Measurements from ENCODE around the gene GPR3.

GPR3 gene

GRCh38 chr1:27408151-27408550 is 15.7 kb downstream of the GPR3 start:
- H3K36me3 ChIP-seq (ENCODE audit: insufficient read depth, low read length), result peaks cover 16% of the 10 kb centered on the region

GRCh38 chr1:27409669-27410068 is 17.2 kb downstream of the GPR3 start:
- H3K9ac ChIP-seq (ENCODE audit: low read depth, low read length), result no peak overlapping the region
- peaks cover 30% of the 10 kb centered on the region for H3K36me3 ChIP-seq (ENCODE audit: insufficient read depth, low read length)
- no peaks in the 10 kb centered on the region for H3K9me3 ChIP-seq (ENCODE audit: control insufficient read depth, insufficient read depth, low read length)
- peaks cover 16% of the 10 kb centered on the region for H3K4me1 ChIP-seq (ENCODE audit: insufficient read depth, low read length)

More at GRCh38 chr1:27408151-27408550, 15.7 kb downstream of the GPR3 start:
- H3K9me3 ChIP-seq (ENCODE audit: control insufficient read depth, insufficient read depth, low read length), result no peaks in the 10 kb centered on the region
- peaks cover 31% of the 10 kb centered on the region for H3K4me1 ChIP-seq (ENCODE audit: insufficient read depth, low read length)
- H3K9ac ChIP-seq (ENCODE audit: low read depth, low read length), result no peak overlapping the region

- Histone ChIP-seq H3K36me3 (ENCODE audit: insufficient read depth, low read length) (peaks cover 37% of the 10 kb centered on the region), H3K9ac (ENCODE audit: low read depth, low read length) (no peak overlapping the region), H3K9me3 (ENCODE audit: control insufficient read depth, insufficient read depth, low read length) (no peaks in the 10 kb centered on the region), H3K4me1 (ENCODE audit: insufficient read depth, low read length) (peaks cover 8% of the 10 kb centered on the region)
Observed at GRCh38 chr1:27410709-27411108, 18.3 kb downstream of the GPR3 start.

- H3K9ac ChIP-seq (ENCODE audit: low read depth, low read length), result no peak overlapping the region
- H3K9me3 ChIP-seq (ENCODE audit: control insufficient read depth, insufficient read depth, low read length), result no peaks in the 10 kb centered on the region
- no peaks in the 10 kb centered on the region for H3K4me1 ChIP-seq (ENCODE audit: insufficient read depth, low read length)
- peaks cover 45% of the 10 kb centered on the region for H3K36me3 ChIP-seq (ENCODE audit: insufficient read depth, low read length)
Observed at GRCh38 chr1:27412502-27412901, 20.1 kb downstream of the GPR3 start.

GRCh38 chr1:27413004-27413403 is 20.6 kb downstream of the GPR3 start:
- Histone ChIP-seq H3K36me3 (ENCODE audit: insufficient read depth, low read length) (peaks cover 47% of the 10 kb centered on the region), H3K9me3 (ENCODE audit: control insufficient read depth, insufficient read depth, low read length) (no peaks in the 10 kb centered on the region)

GRCh38 chr1:27414091-27414490 is 21.7 kb downstream of the GPR3 start:
- peaks cover 47% of the 10 kb centered on the region for H3K36me3 ChIP-seq (ENCODE audit: insufficient read depth, low read length)
- no peak overlapping the region for H3K9ac ChIP-seq (ENCODE audit: low read depth, low read length)
- H3K4me1 ChIP-seq (ENCODE audit: insufficient read depth, low read length), result peaks cover 15% of the 10 kb centered on the region
- no peaks in the 10 kb centered on the region for H3K9me3 ChIP-seq (ENCODE audit: control insufficient read depth, insufficient read depth, low read length)

More at GRCh38 chr1:27413004-27413403, 20.6 kb downstream of the GPR3 start:
- Histone ChIP-seq H3K9ac (ENCODE audit: low read depth, low read length) (no peak overlapping the region), H3K4me1 (ENCODE audit: insufficient read depth, low read length) (peaks cover 4% of the 10 kb centered on the region; the same call in 1 of the 2 replicates)

GRCh38 chr1:27416387-27417111 is 24.1 kb downstream of the GPR3 start:
- Histone ChIP-seq H3K4me1 (ENCODE audit: insufficient read depth, low read length) (peaks cover 21% of the 10 kb centered on the region), H3K9ac (ENCODE audit: low read depth, low read length) (no peak overlapping the region), H3K36me3 (ENCODE audit: insufficient read depth, low read length) (peaks cover 47% of the 10 kb centered on the region), H3K9me3 (ENCODE audit: control insufficient read depth, insufficient read depth, low read length) (no peaks in the 10 kb centered on the region)

GRCh38 chr1:27417713-27418112 is 25.3 kb downstream of the GPR3 start:
- Histone ChIP-seq H3K36me3 (ENCODE audit: insufficient read depth, low read length) (peaks cover 38% of the 10 kb centered on the region), H3K9ac (ENCODE audit: low read depth, low read length) (no peak overlapping the region), H3K4me1 (ENCODE audit: insufficient read depth, low read length) (peaks cover 21% of the 10 kb centered on the region), H3K9me3 (ENCODE audit: control insufficient read depth, insufficient read depth, low read length) (no peaks in the 10 kb centered on the region)

GRCh38 chr1:27418326-27419185 is 26.1 kb downstream of the GPR3 start:
- Histone ChIP-seq H3K9me3 (ENCODE audit: control insufficient read depth, insufficient read depth, low read length) (no peaks in the 10 kb centered on the region), H3K36me3 (ENCODE audit: insufficient read depth, low read length) (peaks cover 30% of the 10 kb centered on the region), H3K4me1 (ENCODE audit: insufficient read depth, low read length) (peaks cover 21% of the 10 kb centered on the region), H3K9ac (ENCODE audit: low read depth, low read length) (no peak overlapping the region; the same call in 1 of the 2 replicates)

- Histone ChIP-seq H3K4me1 (ENCODE audit: insufficient read depth, low read length) (peaks cover 24% of the 10 kb centered on the region), H3K9ac (ENCODE audit: low read depth, low read length) (no peak overlapping the region), H3K9me3 (ENCODE audit: control insufficient read depth, insufficient read depth, low read length) (no peaks in the 10 kb centered on the region), H3K36me3 (ENCODE audit: insufficient read depth, low read length) (peaks cover 7% of the 10 kb centered on the region; the same call in 1 of the 2 replicates)
Observed at GRCh38 chr1:27423709-27424108, 31.3 kb downstream of the GPR3 start.

GRCh38 chr1:27427329-27427728 is 34.9 kb downstream of the GPR3 start:
- Histone ChIP-seq H3K9me3 (ENCODE audit: control insufficient read depth, insufficient read depth, low read length) (no peaks in the 10 kb centered on the region), H3K4me1 (ENCODE audit: insufficient read depth, low read length) (peaks cover 45% of the 10 kb centered on the region), H3K9ac (ENCODE audit: low read depth, low read length) (no peak overlapping the region), H3K36me3 (ENCODE audit: insufficient read depth, low read length) (peaks cover 7% of the 10 kb centered on the region; the same call in 1 of the 2 replicates)

GRCh38 chr1:27427816-27428315 is 35.4 kb downstream of the GPR3 start:
- peaks cover 45% of the 10 kb centered on the region for H3K4me1 ChIP-seq (ENCODE audit: insufficient read depth, low read length)
- no peak overlapping the region for H3K9ac ChIP-seq (ENCODE audit: low read depth, low read length)
- peaks cover 7% of the 10 kb centered on the region; the same call in 1 of the 2 replicates for H3K36me3 ChIP-seq (ENCODE audit: insufficient read depth, low read length)
- no peaks in the 10 kb centered on the region for H3K9me3 ChIP-seq (ENCODE audit: control insufficient read depth, insufficient read depth, low read length)

GRCh38 chr1:27428316-27429028 is 36.0 kb downstream of the GPR3 start:
- Histone ChIP-seq H3K9ac (ENCODE audit: low read depth, low read length) (no peak overlapping the region; the same call in 1 of the 2 replicates), H3K9me3 (ENCODE audit: control insufficient read depth, insufficient read depth, low read length) (no peaks in the 10 kb centered on the region), H3K4me1 (ENCODE audit: insufficient read depth, low read length) (peaks cover 45% of the 10 kb centered on the region)

GRCh38 chr1:27429029-27429425 is 36.6 kb downstream of the GPR3 start:
- Histone ChIP-seq H3K9ac (ENCODE audit: low read depth, low read length) (no peak overlapping the region), H3K36me3 (ENCODE audit: insufficient read depth, low read length) (peaks cover 7% of the 10 kb centered on the region; the same call in 1 of the 2 replicates), H3K4me1 (ENCODE audit: insufficient read depth, low read length) (peaks cover 45% of the 10 kb centered on the region), H3K9me3 (ENCODE audit: control insufficient read depth, insufficient read depth, low read length) (no peaks in the 10 kb centered on the region)

More at GRCh38 chr1:27428316-27429028, 36.0 kb downstream of the GPR3 start:
- H3K36me3 ChIP-seq (ENCODE audit: insufficient read depth, low read length), result peaks cover 7% of the 10 kb centered on the region; the same call in 1 of the 2 replicates
